ENCODE data around the gene ZNF343. TPM values are rescaled to one million over a fixed set of nuclear protein-coding genes. Genes with fewer than 3 reads are reported as not detected.

The ZNF343 gene
- total RNA-seq, 1 experiment from 2014 or later = 3.4 TPM

GRCh38 chr20:2473516-2473915, 35.2 kb downstream of the ZNF343 start:
- no peak overlapping the region for H2BK12ac ChIP-seq (ENCODE audit: insufficient read length, low read depth, low read length)
- no peak overlapping the region for H4K91ac ChIP-seq (ENCODE audit: insufficient read length, low read depth, low read length)
- Mint-ChIP-seq H3K36me3 (ENCODE audit: insufficient read depth in 1 of 3, low read depth in 3 of 3) (peaks cover 11 to 18% (median 14%) of the 10 kb centered on the region in 3 experiments), H3K4me1 (peaks cover 19 to 23% of the 10 kb centered on the region in 2 experiments), H3K4me3 (no peak overlapping the region), H3K27me3 (ENCODE audit: low read depth) (peaks cover 8% of the 10 kb centered on the region), H3K9me3 (peaks cover 0 to 5% of the 10 kb centered on the region in 2 experiments; a peak in 3 of 5 replicates), H3K27ac (no peak overlapping the region)
- no peaks in the 10 kb centered on the region for H4K20me1 ChIP-seq (ENCODE audit: control insufficient read depth, insufficient read depth, insufficient read length)
- no peak overlapping the region for H2BK15ac ChIP-seq (ENCODE audit: low read depth, low read length)
- H2BK20ac ChIP-seq (ENCODE audit: low read depth, low read length, poor library complexity, severe bottlenecking) = no peak overlapping the region
- no peak overlapping the region for H2AFZ ChIP-seq (ENCODE audit: low read length)
- no peak overlapping the region for H4K5ac ChIP-seq (ENCODE audit: insufficient read length, low read depth, low read length)
- H3K4me2 ChIP-seq (ENCODE audit: insufficient read depth, insufficient read length, low read length) = no peak overlapping the region
- no peaks in the 10 kb centered on the region for H3K79me1 ChIP-seq (ENCODE audit: insufficient read depth, low read depth, low read length, poor library complexity, severe bottlenecking)
- H2AK5ac ChIP-seq (ENCODE audit: insufficient read length, low read length) = no peak overlapping the region
- no peak overlapping the region for H3T11ph ChIP-seq (ENCODE audit: low read length)
- H3K4ac ChIP-seq (ENCODE audit: low read depth, low read length) = no peak overlapping the region
- H3K23me2 ChIP-seq (ENCODE audit: insufficient read length, low read depth, low read length, poor library complexity, severe bottlenecking) = peaks cover 10% of the 10 kb centered on the region
- WGBS (ENCODE audit: extremely low coverage, insufficient read length, low lambda C conversion rate) = no CpG with 5 or more reads among the region's 4 CpGs
- no peak overlapping the region for H3K18ac ChIP-seq (ENCODE audit: insufficient read length, low read depth, low read length)
- H3K14ac ChIP-seq (ENCODE audit: insufficient read depth, low read length) = no peak overlapping the region
- H3K56ac ChIP-seq (ENCODE audit: insufficient read length, low read depth, low read length) = no peak overlapping the region
- no peaks in the 10 kb centered on the region; the same call in 1 of the 2 replicates for H3K4me1 ChIP-seq (ENCODE audit: insufficient read depth, low read length)
- H2BK120ac ChIP-seq (ENCODE audit: low read depth, low read length, poor library complexity, severe bottlenecking) = no peak overlapping the region
- no peaks in the 10 kb centered on the region for H3K27me3 ChIP-seq (ENCODE audit: insufficient read depth, low read length)
- H3K79me2 ChIP-seq (ENCODE audit: insufficient read depth, low read length) = peaks cover 20% of the 10 kb centered on the region
- no peak for TF ChIP-seq CTCF (conservative IDR thresholded peaks at IDR 0.05)
- H3K9me3 ChIP-seq (ENCODE audit: control insufficient read depth, low read depth, low read length) = no peaks in the 10 kb centered on the region
- DNase-seq = no peak
- no peak overlapping the region for H2BK5ac ChIP-seq (ENCODE audit: insufficient read length, low read length)
- H3K23ac ChIP-seq (ENCODE audit: insufficient read length, low read depth, low read length) = no peak overlapping the region
- no peak overlapping the region for H3K9ac ChIP-seq (ENCODE audit: extremely low read depth, insufficient read length, low read length)
- no peak overlapping the region for H4K8ac ChIP-seq (replicated peaks; ENCODE audit: insufficient read length, low read depth, low read length)
- no peak overlapping the region for H3K27ac ChIP-seq (ENCODE audit: insufficient read length, low read depth, low read length)
